HAP-1 (cell line): Measurements from ENCODE around the gene PKP1.

Experiments
- DNase-seq, 2 experiments: peaks; one replicate each; pipeline ENCODE4 v3.0.0-alpha.2; 2016 to 2020; ENCODE audit warnings: low spot score in 2 of 2
- H3K27me3 ChIP-seq: fragments of 250-450 bp; sonication (Bioruptor Pico); 2 replicates; pipeline ENCODE4 v1.5.1; 2020; ENCODE audit warnings: low read depth, mild to moderate bottlenecking, moderate library complexity
- H3K36me3 ChIP-seq: fragments of 250-450 bp; sonication (Bioruptor Pico); replicated peaks from 2 replicates; pipeline ENCODE4 v1.5.1; 2020; ENCODE audit warnings: mild to moderate bottlenecking
- H3K4me1 ChIP-seq: fragments of 250-450 bp; sonication (Bioruptor Pico); 2 replicates; pipeline ENCODE4 v1.5.1; 2020; ENCODE audit warnings: mild to moderate bottlenecking
- H3K4me3 ChIP-seq: fragments of 250-450 bp; sonication (Bioruptor Pico); 2 replicates; pipeline ENCODE4 v1.5.1; 2020; ENCODE audit warnings: mild to moderate bottlenecking, moderate library complexity
- H3K9me3 ChIP-seq: fragments of 250-450 bp; sonication (Bioruptor Pico); 2 replicates; pipeline ENCODE4 v1.5.1; 2020; ENCODE audit warnings: mild to moderate bottlenecking, moderate library complexity
- in situ Hi-C: fragments of 300-500 bp; cut with MboI; formaldehyde crosslinking; loops from 3 replicates; pipeline ENCODE4 v1.14.3; 2020; ENCODE audit warnings: low sequenced_read_pairs, inconsistent platforms, mixed read lengths

The PKP1 gene

GRCh38 chr1:201325678-201326060 lies 42.4 kb downstream of the PKP1 start:
- Histone ChIP-seq H3K9me3 (no peaks in the 10 kb centered on the region), H3K27me3 (no peaks in the 10 kb centered on the region), H3K4me3 (no peak overlapping the region), H3K4me1 (no peaks in the 10 kb centered on the region), H3K36me3 (no peaks in the 10 kb centered on the region)
- in situ Hi-C loops = no loop called here
- DNase-seq = no peak

- Histone ChIP-seq H3K4me3 (no peak overlapping the region), H3K27me3 (no peaks in the 10 kb centered on the region), H3K36me3 (no peaks in the 10 kb centered on the region), H3K9me3 (no peaks in the 10 kb centered on the region), H3K4me1 (no peaks in the 10 kb centered on the region)
- in situ Hi-C loops = no loop called here
- no peak for DNase-seq
Observed at GRCh38 chr1:201326710-201327109, 43.4 kb downstream of the PKP1 start.

- H3K27me3 ChIP-seq = no peaks in the 10 kb centered on the region
- in situ Hi-C loops = no loop called here
- no peaks in the 10 kb centered on the region for H3K9me3 ChIP-seq
- H3K4me3 ChIP-seq = no peak overlapping the region
- no peaks in the 10 kb centered on the region for H3K4me1 ChIP-seq
- DNase-seq = no peak
- H3K36me3 ChIP-seq = no peaks in the 10 kb centered on the region
Observed at GRCh38 chr1:201327687-201328240, 44.5 kb downstream of the PKP1 start.

GRCh38 chr1:201328576-201328975 lies 45.3 kb downstream of the PKP1 start:
- H3K27me3 ChIP-seq = no peaks in the 10 kb centered on the region
- H3K4me3 ChIP-seq = no peak overlapping the region
- DNase-seq = no peak
- in situ Hi-C loops = no loop called here
- no peaks in the 10 kb centered on the region for H3K9me3 ChIP-seq
- no peaks in the 10 kb centered on the region for H3K4me1 ChIP-seq
- no peaks in the 10 kb centered on the region for H3K36me3 ChIP-seq

- Histone ChIP-seq H3K27me3 (no peaks in the 10 kb centered on the region), H3K4me3 (no peak overlapping the region), H3K4me1 (no peaks in the 10 kb centered on the region), H3K36me3 (no peaks in the 10 kb centered on the region), H3K9me3 (no peaks in the 10 kb centered on the region)
- DNase-seq = no peak
- in situ Hi-C loops = no loop called here
Observed at GRCh38 chr1:201329286-201329685, 46.0 kb downstream of the PKP1 start.

GRCh38 chr1:201329801-201330200 lies 46.5 kb downstream of the PKP1 start:
- Histone ChIP-seq H3K36me3 (no peaks in the 10 kb centered on the region), H3K4me3 (no peak overlapping the region), H3K27me3 (no peaks in the 10 kb centered on the region), H3K4me1 (peaks cover 3% of the 10 kb centered on the region), H3K9me3 (no peaks in the 10 kb centered on the region)
- no peak for DNase-seq
- in situ Hi-C loops = no loop called here

GRCh38 chr1:201330541-201330940 lies 47.2 kb downstream of the PKP1 start:
- Histone ChIP-seq H3K36me3 (no peaks in the 10 kb centered on the region), H3K4me3 (no peak overlapping the region), H3K9me3 (no peaks in the 10 kb centered on the region), H3K4me1 (peaks cover 7% of the 10 kb centered on the region), H3K27me3 (no peaks in the 10 kb centered on the region)
- in situ Hi-C loops = no loop called here
- DNase-seq = no peak

- no peaks in the 10 kb centered on the region for H3K27me3 ChIP-seq
- H3K36me3 ChIP-seq = no peaks in the 10 kb centered on the region
- in situ Hi-C loops = no loop called here
- no peaks in the 10 kb centered on the region for H3K9me3 ChIP-seq
- H3K4me3 ChIP-seq = no peak overlapping the region
- peaks cover 7% of the 10 kb centered on the region for H3K4me1 ChIP-seq
- DNase-seq = no peak
Observed at GRCh38 chr1:201331166-201331565, 47.9 kb downstream of the PKP1 start.

GRCh38 chr1:201332021-201332420 lies 48.7 kb downstream of the PKP1 start:
- in situ Hi-C loops = no loop called here
- no peaks in the 10 kb centered on the region for H3K9me3 ChIP-seq
- no peaks in the 10 kb centered on the region for H3K36me3 ChIP-seq
- peaks cover 7% of the 10 kb centered on the region for H3K4me1 ChIP-seq
- DNase-seq = no peak
- H3K4me3 ChIP-seq = no peak overlapping the region
- no peaks in the 10 kb centered on the region for H3K27me3 ChIP-seq

GRCh38 chr1:201332616-201333335 lies 49.5 kb downstream of the PKP1 start:
- no peaks in the 10 kb centered on the region for H3K9me3 ChIP-seq
- no peaks in the 10 kb centered on the region for H3K27me3 ChIP-seq
- peaks cover 7% of the 10 kb centered on the region for H3K4me1 ChIP-seq
- in situ Hi-C loops = no loop called here
- DNase-seq = no peak
- no peaks in the 10 kb centered on the region for H3K36me3 ChIP-seq
- no peak overlapping the region for H3K4me3 ChIP-seq

- Histone ChIP-seq H3K4me1 (peaks cover 7% of the 10 kb centered on the region), H3K27me3 (no peaks in the 10 kb centered on the region)
- DNase-seq = no peak
Observed at GRCh38 chr1:201334325-201335173, 51.2 kb downstream of the PKP1 start.

GRCh38 chr1:201335174-201335870 lies 52.0 kb downstream of the PKP1 start:
- DNase-seq = no peak
- Histone ChIP-seq H3K4me3 (no peak overlapping the region), H3K4me1 (peaks cover 7% of the 10 kb centered on the region), H3K36me3 (no peaks in the 10 kb centered on the region), H3K9me3 (no peaks in the 10 kb centered on the region), H3K27me3 (peaks cover 3% of the 10 kb centered on the region; the same call in 1 of the 2 replicates)
- in situ Hi-C loops = no loop called here

More at GRCh38 chr1:201334325-201335173, 51.2 kb downstream of the PKP1 start:
- Histone ChIP-seq H3K4me3 (no peak overlapping the region), H3K9me3 (no peaks in the 10 kb centered on the region), H3K36me3 (no peaks in the 10 kb centered on the region)
- in situ Hi-C loops = no loop called here

GRCh38 chr1:201335901-201336300 lies 52.6 kb downstream of the PKP1 start:
- in situ Hi-C loops = no loop called here
- H3K27me3 ChIP-seq = peaks cover 6% of the 10 kb centered on the region; the same call in 1 of the 2 replicates
- no peaks in the 10 kb centered on the region for H3K36me3 ChIP-seq
- peaks cover 7% of the 10 kb centered on the region for H3K4me1 ChIP-seq
- H3K4me3 ChIP-seq = no peak overlapping the region
- no peak for DNase-seq
- H3K9me3 ChIP-seq = no peaks in the 10 kb centered on the region
